Measurements from ENCODE around the gene SMCO2.

The SMCO2 gene

DNA sequence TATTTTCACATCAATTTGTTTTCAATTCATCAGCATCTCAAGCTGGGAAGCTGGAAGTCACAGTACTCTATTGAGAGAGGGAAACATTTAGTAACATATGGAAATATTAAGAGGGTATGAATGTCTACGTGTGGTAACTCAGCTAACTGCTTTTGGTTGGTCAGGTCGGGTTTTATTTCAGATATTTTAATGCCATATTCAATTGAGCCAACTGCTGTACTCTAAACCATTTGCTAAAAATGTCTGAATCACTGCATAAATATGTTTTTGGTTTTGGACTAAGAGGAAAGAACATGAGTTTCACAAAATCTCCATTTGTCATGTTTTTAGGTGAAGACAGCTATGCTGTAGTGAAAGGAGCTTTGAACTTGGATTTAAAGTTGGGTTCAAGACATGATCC lies 58.6 kb downstream of the SMCO2 start:
- TF ChIP-seq, protein P1, sequence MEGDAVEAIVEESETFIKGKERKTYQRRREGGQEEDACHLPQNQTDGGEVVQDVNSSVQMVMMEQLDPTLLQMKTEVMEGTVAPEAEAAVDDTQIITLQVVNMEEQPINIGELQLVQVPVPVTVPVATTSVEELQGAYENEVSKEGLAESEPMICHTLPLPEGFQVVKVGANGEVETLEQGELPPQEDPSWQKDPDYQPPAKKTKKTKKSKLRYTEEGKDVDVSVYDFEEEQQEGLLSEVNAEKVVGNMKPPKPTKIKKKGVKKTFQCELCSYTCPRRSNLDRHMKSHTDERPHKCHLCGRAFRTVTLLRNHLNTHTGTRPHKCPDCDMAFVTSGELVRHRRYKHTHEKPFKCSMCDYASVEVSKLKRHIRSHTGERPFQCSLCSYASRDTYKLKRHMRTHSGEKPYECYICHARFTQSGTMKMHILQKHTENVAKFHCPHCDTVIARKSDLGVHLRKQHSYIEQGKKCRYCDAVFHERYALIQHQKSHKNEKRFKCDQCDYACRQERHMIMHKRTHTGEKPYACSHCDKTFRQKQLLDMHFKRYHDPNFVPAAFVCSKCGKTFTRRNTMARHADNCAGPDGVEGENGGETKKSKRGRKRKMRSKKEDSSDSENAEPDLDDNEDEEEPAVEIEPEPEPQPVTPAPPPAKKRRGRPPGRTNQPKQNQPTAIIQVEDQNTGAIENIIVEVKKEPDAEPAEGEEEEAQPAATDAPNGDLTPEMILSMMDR (IDR thresholded peaks at IDR 0.05; ENCODE audit: insufficient read depth, low read length, missing control alignments) = no peak
- ChIA-PET POLR2A (interaction anchor here (0.6 to 1.7 kb wide), 4 partner anchors 14 to 162 kb away, joined by 3 to 7 read pairs (median 3); partner anchors contain the start of gene PPFIBP1), CTCF (interaction anchor here (0.8 to 2.4 kb wide), 4 partner anchors 8 to 71 kb away, joined by 3 to 14 read pairs (median 4); no protein-coding TSS in a partner anchor)
- H3K4me3 ChIP-seq (ENCODE audit: low read depth, low read length) = no peak overlapping the region
- DNase-seq (ENCODE audit: low read depth, low spot score) = peak; percentile 72

DNA sequence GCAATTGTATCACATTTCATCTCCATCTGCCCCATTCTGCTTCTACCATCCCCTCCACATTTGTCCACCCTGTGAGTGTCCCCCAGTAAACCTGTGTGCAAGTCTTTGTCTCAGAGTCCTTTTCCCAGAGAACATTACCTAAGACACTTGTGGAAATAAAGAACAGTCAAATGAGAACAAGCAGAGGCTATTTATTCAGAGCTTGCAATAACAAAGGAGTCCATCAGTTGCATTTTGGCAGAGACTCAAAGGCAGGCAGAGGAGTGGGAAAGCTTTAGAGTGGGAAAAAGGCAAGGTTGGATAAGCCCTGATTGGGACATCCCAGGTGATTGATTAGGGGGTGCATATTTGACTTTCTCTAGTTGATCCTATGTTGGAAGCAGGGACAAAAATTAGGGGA lies 59.2 kb downstream of the SMCO2 start:
- POLR2A ChIA-PET = interaction anchor here (1.2 to 1.7 kb wide), 2 partner anchors 14 to 18 kb away, joined by 3 to 7 read pairs; partner anchors contain the start of gene PPFIBP1
- H3K4me3 ChIP-seq (ENCODE audit: low read depth, low read length) = no peak overlapping the region
- DNase-seq (ENCODE audit: low read depth, low spot score) = no peak
- TF ChIP-seq, protein P1 (IDR thresholded peaks at IDR 0.05; ENCODE audit: insufficient read depth, low read length, missing control alignments) = no peak
- CTCF ChIA-PET = interaction anchor here (2.4 kb wide), 1 partner anchor 71 kb away, joined by 14 read pairs; no protein-coding TSS in a partner anchor

DNA sequence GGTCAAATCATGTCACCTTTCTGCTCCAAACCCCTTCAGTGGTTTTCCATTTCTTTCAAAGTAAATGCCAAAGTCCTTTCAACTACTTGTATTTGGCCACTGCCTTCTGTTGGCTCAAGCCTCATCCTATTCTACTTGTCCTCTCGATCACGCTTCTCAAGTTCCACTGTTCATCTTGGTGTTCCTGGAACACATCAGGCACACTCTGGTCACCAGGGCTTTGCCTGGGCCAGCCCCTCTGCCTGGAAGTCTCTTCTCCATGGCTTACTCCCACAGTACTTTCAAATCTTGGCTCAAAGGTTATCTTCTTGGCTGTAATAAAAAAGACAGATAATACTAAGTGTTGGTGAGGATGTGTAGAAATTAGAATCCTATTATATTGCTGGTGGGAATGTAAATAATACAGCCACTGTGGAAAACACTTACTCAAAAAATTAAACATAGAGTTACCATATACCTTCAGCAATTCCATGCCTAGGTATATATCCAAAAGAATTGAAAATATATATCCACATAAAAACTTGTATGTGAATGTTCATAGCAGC lies 60.2 kb downstream of the SMCO2 start:
- no peak for DNase-seq (ENCODE audit: low read depth, low spot score)
- TF ChIP-seq, protein P1 (IDR thresholded peaks at IDR 0.05; ENCODE audit: insufficient read depth, low read length, missing control alignments) = no peak
- no peak overlapping the region for H3K4me3 ChIP-seq (ENCODE audit: low read depth, low read length)
- ChIA-PET CTCF (interaction anchor here (2.4 kb wide), 1 partner anchor 72 kb away, joined by 14 read pairs; no protein-coding TSS in a partner anchor), POLR2A (no interaction called here)

DNA sequence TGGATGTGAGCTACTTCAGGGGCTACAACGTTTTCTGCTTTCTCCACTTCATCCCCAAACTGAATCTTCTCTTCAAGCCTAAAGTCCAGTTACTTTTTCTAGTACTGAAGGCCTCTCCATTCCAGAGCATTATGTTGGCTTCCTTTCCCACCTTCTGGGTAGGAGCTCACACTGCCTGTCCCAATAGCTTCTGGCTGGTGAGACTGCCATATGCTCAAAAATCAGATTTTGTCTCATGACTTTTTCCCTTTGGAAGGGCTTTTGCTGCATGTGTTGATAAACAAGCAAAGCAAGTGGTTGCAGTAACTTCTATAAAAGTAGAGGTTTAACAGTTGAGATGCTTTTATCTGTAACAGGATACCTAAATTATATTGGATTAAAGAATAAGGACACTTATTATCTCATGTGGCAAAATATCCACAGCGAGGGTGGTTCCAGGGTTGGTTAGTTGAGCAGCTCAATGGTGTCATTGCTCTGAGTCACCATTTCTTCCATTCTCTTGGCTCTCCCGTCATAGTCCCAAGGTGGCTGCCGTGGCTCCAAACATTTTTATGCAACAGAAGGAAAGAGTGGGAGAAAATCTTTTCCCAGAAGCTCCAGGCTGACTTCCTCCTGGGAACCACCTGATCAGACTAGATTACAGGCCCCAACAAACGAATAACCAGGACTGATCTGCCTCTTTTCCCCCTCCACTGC lies 62.3 kb downstream of the SMCO2 start:
- DNase-seq (ENCODE audit: low read depth, low spot score) = no peak
- CTCF ChIA-PET = interaction anchor here (1.3 kb wide), 1 partner anchor 144 kb away, joined by 3 read pairs; no protein-coding TSS in a partner anchor

DNA sequence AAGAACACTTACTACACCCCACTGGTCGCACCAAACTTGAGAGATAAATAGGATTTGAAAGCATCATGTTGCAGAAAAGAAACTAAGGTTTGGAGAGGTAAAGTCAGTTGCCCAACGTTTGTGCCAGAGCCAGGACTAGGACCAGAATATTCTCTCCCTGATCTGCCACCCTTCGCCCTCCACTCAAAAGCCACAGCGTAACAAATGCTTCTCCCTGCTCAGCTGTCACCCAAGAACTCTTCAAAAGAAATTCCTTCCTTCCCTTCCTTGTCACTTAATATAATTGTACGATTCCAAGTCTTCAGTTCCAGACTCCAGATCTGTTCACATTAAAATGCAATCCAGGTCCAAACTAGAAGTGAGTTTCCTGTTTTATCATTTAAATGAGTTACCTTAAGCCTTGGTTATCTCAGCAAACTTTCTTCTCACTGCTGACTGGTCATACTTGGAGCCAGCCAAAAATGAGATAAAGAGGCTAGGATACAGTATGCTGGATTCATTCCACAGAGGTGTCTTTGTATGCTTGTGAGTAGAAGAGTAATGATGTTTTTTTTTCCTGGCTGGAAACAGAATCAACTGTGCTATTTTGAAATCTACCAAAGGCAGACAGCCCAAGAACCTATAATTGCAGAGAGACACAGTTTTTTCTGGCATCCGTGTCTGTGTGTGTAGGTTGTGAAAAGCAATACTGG lies 64.6 kb downstream of the SMCO2 start:
- POLR2A ChIA-PET = no interaction called here
- CTCF ChIA-PET = no interaction called here
- DNase-seq (ENCODE audit: low read depth, low spot score) = no peak
- TF ChIP-seq, protein P1 (IDR thresholded peaks at IDR 0.05; ENCODE audit: insufficient read depth, low read length, missing control alignments) = no peak
- H3K4me3 ChIP-seq (ENCODE audit: low read depth, low read length) = no peak overlapping the region

More for the DNA sequence above, 62.3 kb downstream of the SMCO2 start:
- H3K4me3 ChIP-seq (ENCODE audit: low read depth, low read length) = no peak overlapping the region
- TF ChIP-seq, protein P1 (IDR thresholded peaks at IDR 0.05; ENCODE audit: insufficient read depth, low read length, missing control alignments) = no peak
- POLR2A ChIA-PET = no interaction called here

DNA sequence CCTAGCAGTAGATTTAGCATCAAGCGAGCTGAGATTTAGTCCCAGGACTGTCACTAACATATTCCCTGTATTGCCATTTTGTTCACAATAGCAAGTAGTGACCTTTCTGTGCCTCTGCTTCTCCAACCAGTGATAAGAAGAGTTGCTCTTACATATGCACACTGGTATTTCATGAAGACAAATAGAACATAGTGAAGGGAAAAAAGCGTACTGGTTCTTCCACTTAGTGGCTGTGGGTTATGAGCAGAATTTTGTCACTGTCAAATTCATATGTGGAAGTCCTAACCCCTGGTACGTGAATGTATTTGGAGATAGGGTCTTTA lies 65.1 kb downstream of the SMCO2 start:
- DNase-seq (ENCODE audit: low read depth, low spot score) = no peak
- TF ChIP-seq, protein P1 (IDR thresholded peaks at IDR 0.05; ENCODE audit: insufficient read depth, low read length, missing control alignments) = no peak
- POLR2A ChIA-PET = no interaction called here
- H3K4me3 ChIP-seq (ENCODE audit: low read depth, low read length) = no peak overlapping the region
- CTCF ChIA-PET = no interaction called here
